Tibial nerve (tissue), 4 donors: ENCODE measurements around the gene BCR. TPM values are rescaled to one million over a fixed set of nuclear protein-coding genes. Genes with fewer than 3 reads are reported as not detected.

Experiments used
- DNase-seq, 2 donors: peaks; one replicate each; pipeline ENCODE4 v3.0.0-alpha.2; 2019; ENCODE audit warnings: low spot score in 2 of 2
- H3K27ac ChIP-seq, 4 donors: fragments of 200-600 bp; sonication (generic) in 3 of 4; one replicate each; pipeline ENCODE4 v1.5.1; 2017 to 2019; ENCODE audit warnings: mild to moderate bottlenecking in 1 of 4
- H3K27me3 ChIP-seq, 2 donors: fragments of 200-600 bp; sonication (generic) in 1 of 2; one replicate each; pipeline versions ENCODE4 v1.5.1 to v1.6.0; 2017 to 2019
- H3K36me3 ChIP-seq, 3 donors: fragments of 200-600 bp; sonication (generic); one replicate each; pipeline ENCODE4 v1.5.1; 2018 to 2019
- H3K4me1 ChIP-seq, 4 donors: fragments of 200-600 bp; sonication (generic) in 3 of 4; one replicate each; pipeline ENCODE4 v1.5.1; 2017 to 2019
- H3K4me3 ChIP-seq, 4 donors: fragments of 200-600 bp; sonication (generic) in 3 of 4; one replicate each; pipeline ENCODE4 v1.5.1; 2017 to 2019; ENCODE audit warnings: mild to moderate bottlenecking in 1 of 4, moderate library complexity in 1 of 4
- H3K9me3 ChIP-seq, 4 donors: fragments of 200-600 bp; sonication (generic) in 3 of 4; one replicate each; pipeline ENCODE4 v1.5.1; 2017 to 2019
- CTCF ChIP-seq, 5 experiments: fragments of 200-600 bp in 3 of 5; fragments of 450-650 bp in 2 of 5; sonication (generic) in 3 of 5; IDR thresholded peaks; one replicate each; pipeline ENCODE4 v1.5.1; 2016 to 2019; ENCODE audit warnings: antibody characterized with exemption in 5 of 5, mild to moderate bottlenecking in 3 of 5, moderate library complexity in 2 of 5
- EP300 ChIP-seq, 2 donors: sonication (generic); formaldehyde crosslinking; IDR thresholded peaks; one replicate each; pipeline ENCODE4 v1.6.1; 2017; ENCODE audit warnings: antibody characterized with exemption in 2 of 2, mild to moderate bottlenecking in 1 of 2
- POLR2A ChIP-seq, 2 donors: fragments of 450-650 bp; IDR thresholded peaks; one replicate each; pipeline ENCODE4 v1.6.1; 2017; ENCODE audit warnings: antibody characterized with exemption in 2 of 2, mild to moderate bottlenecking in 2 of 2, moderate library complexity in 2 of 2
- WGBS, 2 donors: methylation state at CpG; one replicate each; pipeline ENCODE4 v1.1.5; 2018; 5-methylcytosine and 5-hydroxymethylcytosine counted together
- total RNA-seq, 4 donors: library from RNA; depleted of rRNA; stranded (reverse); fragments of >200 nt; gene quantifications; one replicate each; pipeline ENCODE4 v1.1.0, GENCODE V29; 2016

The BCR gene
- total RNA-seq, 4 donors from 2014 or later, result 99.0 to 174 (median 120) TPM

- H3K4me3 ChIP-seq, result no peak overlapping the region
- TF ChIP-seq EP300 (IDR thresholded peaks at IDR 0.05) (no peak), POLR2A (IDR thresholded peaks at IDR 0.05) (no peak), CTCF (IDR thresholded peaks at IDR 0.05) (no peak)
- H3K9me3 ChIP-seq, result no peaks in the 10 kb centered on the region
- peaks cover 0 to 24% (median 12%) of the 10 kb centered on the region in 4 donors for H3K4me1 ChIP-seq
- peak overlapping the region in 1 of 4 donors; percentile 37 for H3K27ac ChIP-seq
- no peak for DNase-seq
- no peaks in the 10 kb centered on the region for H3K36me3 ChIP-seq
- 63 to 69% methylated on average over 3 of the region's 3 CpGs for whole genome bisulfite sequencing, 2 donors
- no peaks in the 10 kb centered on the region for H3K27me3 ChIP-seq
These were observed 42.8 kb upstream of the BCR start for GRCh38 chr22:23137468-23137867.

DNA sequence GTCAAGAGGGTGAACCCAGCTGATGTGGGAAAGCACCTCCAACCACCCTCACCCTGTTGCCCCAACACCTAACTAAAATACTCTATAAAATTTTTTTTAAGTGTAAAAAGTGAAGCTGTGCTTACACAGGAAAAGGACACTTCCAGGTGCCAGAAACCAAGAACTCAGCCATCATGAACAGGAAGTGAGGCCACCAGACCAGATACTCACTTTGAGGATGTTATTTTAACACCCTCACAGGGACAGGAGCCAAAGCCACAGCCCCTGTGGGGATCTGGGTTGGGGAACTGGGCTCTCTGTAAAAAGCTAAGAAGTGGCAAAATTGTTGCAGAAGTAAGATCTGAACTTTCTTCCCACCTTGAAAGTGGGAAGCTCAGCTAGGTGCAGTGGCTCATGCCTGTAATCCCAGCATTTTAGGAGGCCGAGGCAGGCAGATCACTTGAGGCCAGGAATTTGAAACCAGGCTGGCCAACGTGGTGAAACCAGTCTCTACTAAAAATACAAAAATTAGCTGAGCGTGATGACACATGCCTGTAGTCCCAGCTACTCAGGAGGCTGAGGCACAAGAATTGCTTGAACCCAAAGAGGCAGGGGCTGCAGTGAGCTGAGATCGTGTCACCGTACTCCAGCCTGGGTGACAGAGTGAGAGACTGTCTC is 42.3 kb upstream of the BCR start:
- Histone ChIP-seq H3K9me3 (no peaks in the 10 kb centered on the region), H3K27me3 (no peaks in the 10 kb centered on the region), H3K4me3 (no peak overlapping the region), H3K27ac (peak overlapping the region in 1 of 4 donors; percentile 37), H3K36me3 (no peaks in the 10 kb centered on the region), H3K4me1 (peaks cover 0 to 29% (median 15%) of the 10 kb centered on the region in 4 donors)
- no peak for DNase-seq
- 69 to 77% methylated on average over 5 of the region's 5 CpGs for WGBS, 2 donors
- TF ChIP-seq POLR2A (IDR thresholded peaks at IDR 0.05), result no peak
- no peak for TF ChIP-seq CTCF (IDR thresholded peaks at IDR 0.05)
- TF ChIP-seq EP300 (IDR thresholded peaks at IDR 0.05), result no peak

DNA sequence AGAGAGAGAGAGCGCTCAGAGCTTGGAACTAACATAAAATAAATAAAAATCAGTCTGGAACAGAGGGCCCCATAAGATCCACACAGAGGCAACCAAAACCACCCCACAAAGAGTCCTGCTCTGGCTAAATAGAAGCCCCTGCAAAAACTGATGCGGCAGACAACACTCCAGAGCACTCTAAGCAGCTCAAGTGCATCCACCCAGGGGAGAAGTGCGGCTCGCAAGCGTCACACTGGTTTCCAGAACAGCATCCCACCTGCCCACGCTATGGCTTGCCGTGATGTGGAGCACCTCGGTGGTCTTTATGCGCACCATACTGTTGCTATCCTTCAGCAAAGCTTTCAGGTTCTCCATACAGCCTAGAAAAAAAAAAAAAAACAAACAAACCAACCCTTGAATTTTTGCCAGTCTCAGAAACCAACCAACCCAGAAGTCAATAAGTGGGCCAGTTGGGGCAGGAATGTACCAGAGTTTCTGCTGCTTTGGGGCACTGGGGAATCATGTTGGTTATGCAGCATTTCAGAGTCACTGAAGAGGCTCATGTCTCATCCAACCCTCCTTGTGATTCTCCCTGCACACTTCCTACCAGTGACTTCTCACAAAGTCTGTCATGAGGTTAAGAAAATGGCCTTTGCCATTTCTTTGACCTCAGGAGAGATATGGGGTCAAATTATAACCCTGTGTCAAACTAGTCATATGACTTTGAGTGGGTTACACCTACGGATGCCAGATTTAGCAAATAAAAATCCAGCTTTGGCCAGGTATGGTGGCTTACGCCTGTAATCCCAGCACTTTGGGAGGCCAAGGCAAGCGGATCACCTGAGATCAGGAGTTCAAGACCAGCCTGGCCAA is 41.5 kb upstream of the BCR start:
- Histone ChIP-seq H3K27me3 (no peaks in the 10 kb centered on the region), H3K4me3 (no peak overlapping the region), H3K4me1 (peaks cover 0 to 29% (median 15%) of the 10 kb centered on the region in 4 donors), H3K36me3 (no peaks in the 10 kb centered on the region), H3K9me3 (no peaks in the 10 kb centered on the region), H3K27ac (no peak overlapping the region)
- no peak for TF ChIP-seq EP300 (IDR thresholded peaks at IDR 0.05)
- TF ChIP-seq CTCF (IDR thresholded peaks at IDR 0.05), result no peak
- no peak for TF ChIP-seq POLR2A (IDR thresholded peaks at IDR 0.05)
- 90 to 94% methylated on average over 12 of the region's 12 CpGs for WGBS, 2 donors
- DNase-seq, result no peak

GRCh38 chr22:23140385-23140784 is 39.9 kb upstream of the BCR start:
- H3K4me1 ChIP-seq, result peaks cover 0 to 36% (median 21%) of the 10 kb centered on the region in 4 donors
- H3K27me3 ChIP-seq, result no peaks in the 10 kb centered on the region
- DNase-seq, result no peak
- TF ChIP-seq CTCF (IDR thresholded peaks at IDR 0.05) (no peak), EP300 (IDR thresholded peaks at IDR 0.05) (no peak), POLR2A (IDR thresholded peaks at IDR 0.05) (no peak)
- H3K4me3 ChIP-seq, result no peak overlapping the region
- no peaks in the 10 kb centered on the region for H3K36me3 ChIP-seq
- H3K9me3 ChIP-seq, result no peaks in the 10 kb centered on the region
- no peak overlapping the region for H3K27ac ChIP-seq

- Histone ChIP-seq H3K9me3 (no peaks in the 10 kb centered on the region), H3K27me3 (no peaks in the 10 kb centered on the region), H3K4me3 (peak overlapping the region in 3 of 4 donors; percentile 18 to 44 (median 22)), H3K27ac (peak overlapping the region in 3 of 4 donors; percentile 35 to 73 (median 65)), H3K36me3 (no peaks in the 10 kb centered on the region), H3K4me1 (peaks cover 0 to 53% (median 27%) of the 10 kb centered on the region in 4 donors)
- WGBS, 2 donors, result 82 to 89% methylated on average over 9 of the region's 9 CpGs
- no peak for TF ChIP-seq POLR2A (IDR thresholded peaks at IDR 0.05)
- TF ChIP-seq EP300 (IDR thresholded peaks at IDR 0.05), result no peak
- TF ChIP-seq CTCF (IDR thresholded peaks at IDR 0.05), result no peak
- no peak for DNase-seq
These were observed 37.7 kb upstream of the BCR start for GRCh38 chr22:23142546-23143105.
